OCI-LY7 (cell line): ENCODE data around the gene SIPA1L3.

Source experiments
- CTCF ChIP-seq: fragments of 200-600 bp; sonication (generic); conservative IDR thresholded peaks from 2 replicates; pipeline ENCODE4 v1.5.1; 2014; ENCODE audit warnings: mild to moderate bottlenecking, antibody characterized with exemption, low read length, moderate library complexity, mixed read lengths
- EZH2phosphoT487 ChIP-seq: fragments of 200-600 bp; sonication (generic); IDR thresholded peaks from 2 replicates; pipeline ENCODE4 v1.6.1; 2018; ENCODE audit warnings: low read depth, borderline replicate concordance, mild to moderate bottlenecking, mixed run types, antibody characterized with exemption, low read length, moderate library complexity, mixed read lengths

DNA sequence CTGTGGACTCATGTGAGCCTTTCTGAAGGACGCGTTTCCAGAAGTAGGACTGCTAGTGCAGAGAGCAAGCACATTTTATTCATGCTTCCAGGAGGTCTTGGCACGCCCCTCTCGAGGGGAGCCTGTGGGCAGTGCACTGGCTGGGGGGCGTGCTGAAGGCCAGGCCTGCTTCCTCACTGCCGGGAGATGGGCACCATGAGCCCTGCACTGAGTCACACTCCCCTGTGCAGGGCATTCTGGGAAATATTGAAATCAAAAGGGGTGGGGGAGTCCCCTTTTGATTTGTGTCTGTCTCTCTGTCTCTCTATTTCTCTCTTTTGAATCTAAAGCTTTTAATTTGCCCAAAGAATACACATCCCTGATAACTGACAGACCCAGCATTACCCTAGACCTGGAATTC is 283.1 kb downstream of the SIPA1L3 start:
- no peak for TF ChIP-seq CTCF
- TF ChIP-seq EZH2phosphoT487: no peak
